Fibroblast of skin of right biceps (primary cell): ENCODE data around the gene TSPYL4.

Experiments used
- DNase-seq: peaks from one replicate; pipeline ENCODE4 v3.0.0-alpha.2; 2013

The TSPYL4 gene

GRCh38 chr6:116221067-116221466, 32.8 kb downstream of the TSPYL4 start:
- DNase-seq: peak; percentile 71

GRCh38 chr6:116218866-116219265, 35.0 kb downstream of the TSPYL4 start:
- no peak for DNase-seq

GRCh38 chr6:116218172-116218633, 35.7 kb downstream of the TSPYL4 start:
- DNase-seq: peak; percentile 17

GRCh38 chr6:116217069-116217468, 36.8 kb downstream of the TSPYL4 start:
- peak; percentile 55 for DNase-seq

GRCh38 chr6:116215414-116215813, 38.5 kb downstream of the TSPYL4 start:
- DNase-seq: peak; percentile 58

- no peak for DNase-seq
Measured at GRCh38 chr6:116214681-116215080, 39.2 kb downstream of the TSPYL4 start.

GRCh38 chr6:116210750-116211425, 43.0 kb downstream of the TSPYL4 start:
- peak; percentile 75 for DNase-seq

- no peak for DNase-seq
Measured at GRCh38 chr6:116210316-116210715, 43.6 kb downstream of the TSPYL4 start.

GRCh38 chr6:116208056-116208785, 45.7 kb downstream of the TSPYL4 start:
- DNase-seq: no peak

GRCh38 chr6:116206231-116206903, 47.5 kb downstream of the TSPYL4 start:
- peak; percentile 83 for DNase-seq

GRCh38 chr6:116205281-116205680, 48.6 kb downstream of the TSPYL4 start:
- DNase-seq: peak; percentile 39

- no peak for DNase-seq
Measured at GRCh38 chr6:116201538-116201937, 52.3 kb downstream of the TSPYL4 start.

GRCh38 chr6:116200619-116201249, 53.1 kb downstream of the TSPYL4 start:
- DNase-seq: no peak
